ENCODE data around the gene HES3. TPM values are rescaled to one million over a fixed set of nuclear protein-coding genes. Genes with fewer than 3 reads are reported as not detected.

HES3 gene
- polyA plus RNA-seq, 1 of the 3 experiments (the other 2 are of a cell fraction), result not detected

DNA sequence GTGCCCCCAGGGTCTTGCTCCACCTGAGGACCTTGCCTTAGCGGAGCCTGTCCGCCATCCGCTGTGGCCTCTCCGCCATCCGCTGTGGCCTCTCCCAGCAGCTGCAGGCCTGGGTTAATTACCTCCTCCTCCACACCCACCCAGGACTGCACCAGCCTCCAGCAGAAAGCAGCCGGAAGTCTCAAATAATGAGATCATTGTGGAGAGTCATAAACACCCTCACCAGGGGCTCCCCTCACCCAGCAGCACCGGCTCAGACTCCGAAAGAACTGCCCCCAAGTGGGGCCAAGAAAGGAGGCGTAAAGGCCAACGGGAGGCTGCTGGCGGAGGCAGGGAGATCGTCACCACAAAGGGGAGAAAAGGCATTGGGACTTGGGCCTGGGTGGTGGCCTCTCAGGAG is 27.6 kb downstream of the HES3 start:
- Histone ChIP-seq H3K9ac (no peak overlapping the region), H3K27me3 (ENCODE audit: insufficient read depth) (no peaks in the 10 kb centered on the region), H3F3A (replicated peaks; ENCODE audit: insufficient read depth) (no peaks in the 10 kb centered on the region), H3K4me1 (ENCODE audit: control insufficient read depth in 1 of 2, insufficient read depth in 2 of 2, low read depth in 1 of 2, low read length in 1 of 2) (peaks cover 7 to 50% of the 10 kb centered on the region in 2 experiments; a peak in 2 of 4 replicates), H2AFZ (ENCODE audit: low read depth) (no peak overlapping the region), H3K27ac (ENCODE audit: low read depth in 2 of 2, low read length in 1 of 2) (peak overlapping the region in 1 of 2 experiments; percentile 78; a peak in 2 of 4 replicates), H3K4me3 (ENCODE audit: low read depth in 2 of 2, low read length in 1 of 2) (no peak overlapping the region), H3K9me3 (no peaks in the 10 kb centered on the region), H3K36me3 (replicated peaks in 1 of 2; ENCODE audit: control insufficient read depth in 1 of 2, insufficient read depth in 2 of 2, low read length in 1 of 2) (no peaks in the 10 kb centered on the region), H3K79me2 (ENCODE audit: insufficient read depth) (no peaks in the 10 kb centered on the region), H4K20me1 (ENCODE audit: insufficient read depth) (peaks cover 10% of the 10 kb centered on the region; the same call in 1 of the 2 replicates), H3K9me2 (no peaks in the 10 kb centered on the region), H3K4me2 (no peak overlapping the region)
- TF ChIP-seq GABPA (IDR thresholded peaks at IDR 0.05; ENCODE audit: low read depth) (no peak), RFX5 (IDR thresholded peaks at IDR 0.05; ENCODE audit: low read length) (no peak), RCOR1 (IDR thresholded peaks at IDR 0.05; ENCODE audit: low read length) (no peak), YY1 (IDR thresholded peaks at IDR 0.05; ENCODE audit: low read depth) (no peak), RXRA (IDR thresholded peaks at IDR 0.05; ENCODE audit: borderline replicate concordance, low read depth) (no peak), CHD2 (IDR thresholded peaks at IDR 0.05; ENCODE audit: low read length, partially characterized antibody) (no peak), FOSL2 (IDR thresholded peaks at IDR 0.05; ENCODE audit: borderline replicate concordance, low read depth) (no peak), TEAD4 (IDR thresholded peaks at IDR 0.05; ENCODE audit: borderline replicate concordance, insufficient read depth) (no peak), EP300 (IDR thresholded peaks at IDR 0.05; ENCODE audit: borderline replicate concordance in 1 of 2, low read depth in 1 of 2, low read length in 1 of 2) (no peak), TAF1 (IDR thresholded peaks at IDR 0.05; ENCODE audit: borderline replicate concordance, low read depth, low read length) (no peak), EZH2phosphoT487 (IDR thresholded peaks at IDR 0.05; ENCODE audit: borderline replicate concordance, low read depth) (no peak), GATA2 (CRISPR knock-in tag; IDR thresholded peaks at IDR 0.05) (no peak), JUND (IDR thresholded peaks at IDR 0.05) (no peak)
- TF ChIP-seq, protein P1, sequence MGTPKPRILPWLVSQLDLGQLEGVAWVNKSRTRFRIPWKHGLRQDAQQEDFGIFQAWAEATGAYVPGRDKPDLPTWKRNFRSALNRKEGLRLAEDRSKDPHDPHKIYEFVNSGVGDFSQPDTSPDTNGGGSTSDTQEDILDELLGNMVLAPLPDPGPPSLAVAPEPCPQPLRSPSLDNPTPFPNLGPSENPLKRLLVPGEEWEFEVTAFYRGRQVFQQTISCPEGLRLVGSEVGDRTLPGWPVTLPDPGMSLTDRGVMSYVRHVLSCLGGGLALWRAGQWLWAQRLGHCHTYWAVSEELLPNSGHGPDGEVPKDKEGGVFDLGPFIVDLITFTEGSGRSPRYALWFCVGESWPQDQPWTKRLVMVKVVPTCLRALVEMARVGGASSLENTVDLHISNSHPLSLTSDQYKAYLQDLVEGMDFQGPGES (IDR thresholded peaks at IDR 0.05; ENCODE audit: low read depth, low read length), result no peak
- TF ChIP-seq, protein P2, sequence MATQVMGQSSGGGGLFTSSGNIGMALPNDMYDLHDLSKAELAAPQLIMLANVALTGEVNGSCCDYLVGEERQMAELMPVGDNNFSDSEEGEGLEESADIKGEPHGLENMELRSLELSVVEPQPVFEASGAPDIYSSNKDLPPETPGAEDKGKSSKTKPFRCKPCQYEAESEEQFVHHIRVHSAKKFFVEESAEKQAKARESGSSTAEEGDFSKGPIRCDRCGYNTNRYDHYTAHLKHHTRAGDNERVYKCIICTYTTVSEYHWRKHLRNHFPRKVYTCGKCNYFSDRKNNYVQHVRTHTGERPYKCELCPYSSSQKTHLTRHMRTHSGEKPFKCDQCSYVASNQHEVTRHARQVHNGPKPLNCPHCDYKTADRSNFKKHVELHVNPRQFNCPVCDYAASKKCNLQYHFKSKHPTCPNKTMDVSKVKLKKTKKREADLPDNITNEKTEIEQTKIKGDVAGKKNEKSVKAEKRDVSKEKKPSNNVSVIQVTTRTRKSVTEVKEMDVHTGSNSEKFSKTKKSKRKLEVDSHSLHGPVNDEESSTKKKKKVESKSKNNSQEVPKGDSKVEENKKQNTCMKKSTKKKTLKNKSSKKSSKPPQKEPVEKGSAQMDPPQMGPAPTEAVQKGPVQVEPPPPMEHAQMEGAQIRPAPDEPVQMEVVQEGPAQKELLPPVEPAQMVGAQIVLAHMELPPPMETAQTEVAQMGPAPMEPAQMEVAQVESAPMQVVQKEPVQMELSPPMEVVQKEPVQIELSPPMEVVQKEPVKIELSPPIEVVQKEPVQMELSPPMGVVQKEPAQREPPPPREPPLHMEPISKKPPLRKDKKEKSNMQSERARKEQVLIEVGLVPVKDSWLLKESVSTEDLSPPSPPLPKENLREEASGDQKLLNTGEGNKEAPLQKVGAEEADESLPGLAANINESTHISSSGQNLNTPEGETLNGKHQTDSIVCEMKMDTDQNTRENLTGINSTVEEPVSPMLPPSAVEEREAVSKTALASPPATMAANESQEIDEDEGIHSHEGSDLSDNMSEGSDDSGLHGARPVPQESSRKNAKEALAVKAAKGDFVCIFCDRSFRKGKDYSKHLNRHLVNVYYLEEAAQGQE (IDR thresholded peaks at IDR 0.05; ENCODE audit: low read depth, low read length), result no peak
- TF ChIP-seq, protein P3, sequence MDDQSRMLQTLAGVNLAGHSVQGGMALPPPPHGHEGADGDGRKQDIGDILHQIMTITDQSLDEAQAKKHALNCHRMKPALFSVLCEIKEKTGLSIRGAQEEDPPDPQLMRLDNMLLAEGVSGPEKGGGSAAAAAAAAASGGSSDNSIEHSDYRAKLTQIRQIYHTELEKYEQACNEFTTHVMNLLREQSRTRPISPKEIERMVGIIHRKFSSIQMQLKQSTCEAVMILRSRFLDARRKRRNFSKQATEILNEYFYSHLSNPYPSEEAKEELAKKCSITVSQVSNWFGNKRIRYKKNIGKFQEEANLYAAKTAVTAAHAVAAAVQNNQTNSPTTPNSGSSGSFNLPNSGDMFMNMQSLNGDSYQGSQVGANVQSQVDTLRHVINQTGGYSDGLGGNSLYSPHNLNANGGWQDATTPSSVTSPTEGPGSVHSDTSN (IDR thresholded peaks at IDR 0.05), result no peak
- TF ChIP-seq, protein P4, sequence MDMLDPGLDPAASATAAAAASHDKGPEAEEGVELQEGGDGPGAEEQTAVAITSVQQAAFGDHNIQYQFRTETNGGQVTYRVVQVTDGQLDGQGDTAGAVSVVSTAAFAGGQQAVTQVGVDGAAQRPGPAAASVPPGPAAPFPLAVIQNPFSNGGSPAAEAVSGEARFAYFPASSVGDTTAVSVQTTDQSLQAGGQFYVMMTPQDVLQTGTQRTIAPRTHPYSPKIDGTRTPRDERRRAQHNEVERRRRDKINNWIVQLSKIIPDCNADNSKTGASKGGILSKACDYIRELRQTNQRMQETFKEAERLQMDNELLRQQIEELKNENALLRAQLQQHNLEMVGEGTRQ (IDR thresholded peaks at IDR 0.05; ENCODE audit: borderline replicate concordance, low read depth, low read length), result no peak
- TF ChIP-seq, protein P5, sequence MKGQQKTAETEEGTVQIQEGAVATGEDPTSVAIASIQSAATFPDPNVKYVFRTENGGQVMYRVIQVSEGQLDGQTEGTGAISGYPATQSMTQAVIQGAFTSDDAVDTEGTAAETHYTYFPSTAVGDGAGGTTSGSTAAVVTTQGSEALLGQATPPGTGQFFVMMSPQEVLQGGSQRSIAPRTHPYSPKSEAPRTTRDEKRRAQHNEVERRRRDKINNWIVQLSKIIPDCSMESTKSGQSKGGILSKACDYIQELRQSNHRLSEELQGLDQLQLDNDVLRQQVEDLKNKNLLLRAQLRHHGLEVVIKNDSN (IDR thresholded peaks at IDR 0.05; ENCODE audit: borderline replicate concordance, low read depth), result no peak
- TF ChIP-seq, protein P6, sequence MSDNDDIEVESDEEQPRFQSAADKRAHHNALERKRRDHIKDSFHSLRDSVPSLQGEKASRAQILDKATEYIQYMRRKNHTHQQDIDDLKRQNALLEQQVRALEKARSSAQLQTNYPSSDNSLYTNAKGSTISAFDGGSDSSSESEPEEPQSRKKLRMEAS (IDR thresholded peaks at IDR 0.05; ENCODE audit: low read depth), result no peak
- TF ChIP-seq, protein P7, sequence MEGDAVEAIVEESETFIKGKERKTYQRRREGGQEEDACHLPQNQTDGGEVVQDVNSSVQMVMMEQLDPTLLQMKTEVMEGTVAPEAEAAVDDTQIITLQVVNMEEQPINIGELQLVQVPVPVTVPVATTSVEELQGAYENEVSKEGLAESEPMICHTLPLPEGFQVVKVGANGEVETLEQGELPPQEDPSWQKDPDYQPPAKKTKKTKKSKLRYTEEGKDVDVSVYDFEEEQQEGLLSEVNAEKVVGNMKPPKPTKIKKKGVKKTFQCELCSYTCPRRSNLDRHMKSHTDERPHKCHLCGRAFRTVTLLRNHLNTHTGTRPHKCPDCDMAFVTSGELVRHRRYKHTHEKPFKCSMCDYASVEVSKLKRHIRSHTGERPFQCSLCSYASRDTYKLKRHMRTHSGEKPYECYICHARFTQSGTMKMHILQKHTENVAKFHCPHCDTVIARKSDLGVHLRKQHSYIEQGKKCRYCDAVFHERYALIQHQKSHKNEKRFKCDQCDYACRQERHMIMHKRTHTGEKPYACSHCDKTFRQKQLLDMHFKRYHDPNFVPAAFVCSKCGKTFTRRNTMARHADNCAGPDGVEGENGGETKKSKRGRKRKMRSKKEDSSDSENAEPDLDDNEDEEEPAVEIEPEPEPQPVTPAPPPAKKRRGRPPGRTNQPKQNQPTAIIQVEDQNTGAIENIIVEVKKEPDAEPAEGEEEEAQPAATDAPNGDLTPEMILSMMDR (IDR thresholded peaks at IDR 0.05), result no peak
- ChIA-PET POLR2A (interaction anchor here (1.2 kb wide), 1 partner anchor 11 kb away, joined by 3 read pairs; the partner anchor contains the start of gene GPR153), CTCF (interaction anchor here (0.7 to 2.5 kb wide), 4 partner anchors 12 to 166 kb away, joined by 3 to 7 read pairs (median 5); no protein-coding TSS in a partner anchor)
- peak; percentile 67 for DNase-seq
- whole genome bisulfite sequencing (ENCODE audit: low lambda C conversion rate), result 87% methylated on average over 7 of the region's 12 CpGs
